ENCODE measurements around the gene CRNKL1.

The CRNKL1 gene

DNA sequence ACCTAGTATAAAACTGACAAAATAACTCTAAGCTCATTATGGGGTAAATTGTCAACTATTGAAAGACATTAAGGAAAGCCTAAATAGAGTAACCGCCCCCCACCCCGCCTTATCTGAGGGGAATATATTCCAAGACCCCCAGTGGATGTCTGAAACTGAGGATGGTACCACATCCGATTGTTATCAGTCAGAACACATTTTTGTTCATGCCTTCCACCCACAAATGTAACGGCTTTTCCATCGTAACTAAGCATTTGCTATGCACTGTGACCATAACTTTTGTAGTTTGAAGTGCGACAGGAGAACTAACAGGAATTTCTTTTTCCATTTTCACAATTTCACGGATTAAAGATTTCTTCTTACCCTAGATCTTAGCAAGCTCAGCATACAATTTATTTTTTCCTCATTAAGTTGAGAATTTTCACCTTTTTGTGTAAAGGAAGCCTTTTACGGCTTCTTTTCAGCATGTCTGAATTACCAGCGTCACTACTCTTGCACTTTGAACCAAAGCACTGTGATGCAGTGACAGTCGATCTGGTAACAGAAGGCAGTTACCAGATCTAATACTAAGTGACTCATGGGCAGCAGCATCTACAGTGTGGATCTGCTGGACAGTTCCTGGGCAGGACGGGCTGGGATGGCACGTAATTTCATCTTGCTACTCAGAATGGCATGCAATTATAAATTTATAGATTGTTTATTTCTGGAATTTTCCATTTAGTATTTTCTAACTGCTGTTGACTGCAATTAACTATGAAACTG lies 11.9 kb upstream of the CRNKL1 start:
- DNase-seq (ENCODE audit: low read depth): no peak
- H3K4me3 ChIP-seq (ENCODE audit: low read length): no peak overlapping the region
- TF ChIP-seq CTCF (conservative IDR thresholded peaks at IDR 0.05; ENCODE audit: low read depth, low read length): no peak

DNA sequence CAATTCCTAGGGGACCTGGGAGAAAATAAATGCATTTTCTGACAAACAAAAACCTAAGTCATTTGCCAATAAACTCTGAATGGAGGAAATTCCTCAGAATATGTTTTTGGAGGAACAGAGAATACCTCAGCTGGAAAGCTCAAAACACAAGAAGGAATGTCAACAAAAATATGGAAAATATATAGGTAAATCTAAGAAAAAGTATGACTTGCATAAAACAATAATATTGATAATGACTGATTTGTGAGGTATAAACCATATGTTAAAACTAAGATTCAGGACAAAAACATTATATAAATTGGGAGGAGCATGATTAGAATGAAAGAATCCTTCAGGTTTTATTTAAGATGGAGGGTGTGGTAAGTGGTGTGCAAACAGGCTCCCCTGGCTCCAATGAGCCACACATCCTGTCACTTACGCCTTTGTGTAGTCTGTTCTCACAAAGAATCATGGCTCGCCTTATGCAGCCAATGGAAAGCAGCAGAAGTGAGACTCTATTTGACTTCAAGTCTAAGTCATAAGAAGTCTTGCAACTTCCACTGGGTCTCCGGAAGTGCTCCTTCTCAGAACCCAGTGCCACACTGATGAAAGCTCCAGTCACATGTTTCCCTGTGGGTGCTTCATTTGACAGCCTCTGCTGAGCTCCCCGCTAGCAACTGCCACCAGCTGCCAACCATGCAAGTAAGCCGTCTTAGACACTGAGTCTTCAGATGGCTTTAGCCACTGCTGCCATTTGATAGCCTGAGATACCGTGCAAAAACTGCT lies 8.2 kb upstream of the CRNKL1 start:
- DNase-seq (ENCODE audit: low read depth): no peak
- H3K4me3 ChIP-seq (ENCODE audit: low read length): no peak overlapping the region
- TF ChIP-seq CTCF (conservative IDR thresholded peaks at IDR 0.05; ENCODE audit: low read depth, low read length): no peak

GRCh38 chr20:20051767-20052073 lies 546 bp downstream of the CRNKL1 start:
- no peak for TF ChIP-seq CTCF (conservative IDR thresholded peaks at IDR 0.05; ENCODE audit: low read depth, low read length)
- DNase-seq (ENCODE audit: low read depth): no peak
- peak overlapping the region; percentile 98 for H3K4me3 ChIP-seq (ENCODE audit: low read length)

DNA sequence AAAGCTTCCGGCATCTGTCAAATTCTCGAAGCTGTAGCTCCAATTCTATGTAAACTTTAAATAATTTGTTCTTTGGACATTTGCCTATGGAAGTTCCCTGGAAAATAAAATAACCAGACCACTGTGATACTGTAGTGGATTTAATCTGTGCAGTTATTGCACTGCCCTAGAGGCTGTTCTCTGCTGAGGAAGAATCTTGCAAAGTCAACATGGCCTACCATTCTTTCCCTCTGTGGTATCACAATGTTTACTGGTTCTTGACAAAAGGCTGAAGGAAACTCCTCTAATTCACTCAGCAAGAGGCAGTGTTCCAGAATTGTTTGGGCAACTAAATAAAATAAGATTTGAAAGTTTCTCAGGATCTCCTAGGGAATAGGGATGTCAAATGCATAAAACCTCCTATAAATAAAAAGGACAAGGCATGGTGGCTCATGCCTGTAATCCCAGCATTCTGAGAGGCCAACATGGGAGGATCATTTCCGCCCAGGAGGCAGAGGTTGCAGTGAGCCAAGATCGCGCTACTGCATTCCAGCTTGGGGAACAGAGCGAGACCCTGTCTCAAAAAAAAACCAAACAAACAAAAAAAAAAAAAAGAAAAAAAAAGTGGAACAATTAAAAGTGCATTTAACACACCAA lies 12.4 kb downstream of the CRNKL1 start:
- H3K4me3 ChIP-seq (ENCODE audit: low read length): no peak overlapping the region
- TF ChIP-seq CTCF (conservative IDR thresholded peaks at IDR 0.05; ENCODE audit: low read depth, low read length): no peak
- DNase-seq (ENCODE audit: low read depth): no peak

DNA sequence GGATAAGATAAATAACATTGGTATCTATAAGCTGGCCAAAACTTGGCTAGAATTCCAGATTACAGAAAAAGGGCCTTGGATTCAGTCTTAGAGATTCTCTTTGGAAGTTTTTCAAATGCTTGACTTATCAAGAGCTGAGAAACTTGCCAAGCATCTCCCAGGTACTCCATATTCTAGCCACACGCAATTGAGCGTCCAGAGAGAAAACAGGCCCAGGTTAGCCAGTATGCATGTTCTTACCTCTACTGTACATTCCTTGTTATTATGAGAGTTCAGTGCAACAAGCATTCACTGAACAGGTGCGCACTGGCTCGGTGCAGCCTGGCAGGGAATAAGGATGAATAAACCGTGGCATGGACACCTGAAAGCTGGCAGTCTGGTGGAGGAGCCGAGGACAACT lies 13.7 kb downstream of the CRNKL1 start:
- DNase-seq (ENCODE audit: low read depth): no peak
- no peak for TF ChIP-seq CTCF (conservative IDR thresholded peaks at IDR 0.05; ENCODE audit: low read depth, low read length)
- H3K4me3 ChIP-seq (ENCODE audit: low read length): no peak overlapping the region

DNA sequence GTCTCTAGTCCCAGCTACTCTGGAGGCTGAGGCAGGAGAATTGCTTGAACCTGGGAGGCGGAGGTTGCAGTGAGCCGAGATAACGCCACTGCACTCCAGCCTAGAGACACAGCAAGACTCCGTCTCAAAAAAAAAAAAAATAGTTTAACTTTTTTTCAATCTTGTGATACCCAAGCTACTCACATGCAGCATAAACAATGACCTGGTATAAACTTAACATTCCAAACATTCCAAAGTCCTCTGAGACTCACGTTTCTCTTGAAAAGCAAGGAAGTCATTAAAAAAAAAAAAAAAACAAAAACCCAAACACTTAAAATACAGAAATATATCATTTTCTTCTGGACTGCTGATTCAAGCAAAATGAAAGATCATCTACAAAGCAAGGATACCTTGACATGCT lies 14.3 kb downstream of the CRNKL1 start:
- DNase-seq (ENCODE audit: low read depth): peak; percentile 52
- no peak overlapping the region for H3K4me3 ChIP-seq (ENCODE audit: low read length)
- no peak for TF ChIP-seq CTCF (conservative IDR thresholded peaks at IDR 0.05; ENCODE audit: low read depth, low read length)

Data from retinal pigment epithelial cell (primary cell).